Activated T-helper 17 cell treated with anti-CD3 and anti-CD28 coated beads, Interleukin-2, amount 50 U/mL, for 72 hours (primary cell): ENCODE results near the gene LYZL1. TPM values are rescaled to one million over a fixed set of nuclear protein-coding genes. Genes with fewer than 3 reads are reported as not detected.
"Not testable (repeated sequence)": the region's sequence is repeated elsewhere in the genome, so short reads cannot be mapped to it uniquely, and the experiment has no call there.

ENCODE experiments used
- ATAC-seq: fragments of 150-1000 bp; cut with Tn5 transposase; replicated peaks from 2 replicates; pipeline ENCODE4 v1.10.0; 2021; ENCODE audit warnings: mild to moderate bottlenecking, moderate library complexity
- H3K27ac Mint-ChIP-seq: one replicate; pipeline ENCODE4 v1.8.0; 2022; ENCODE audit warnings: mixed read lengths
- H3K27me3 Mint-ChIP-seq: one replicate; pipeline ENCODE4 v1.8.0; 2022; ENCODE audit warnings: mixed read lengths
- H3K36me3 Mint-ChIP-seq: one replicate; pipeline ENCODE4 v1.8.0; 2022; ENCODE audit warnings: low read depth, mild to moderate bottlenecking, mixed read lengths
- H3K4me1 Mint-ChIP-seq: one replicate; pipeline ENCODE4 v1.8.0; 2022; ENCODE audit warnings: mixed read lengths
- H3K4me3 Mint-ChIP-seq: one replicate; pipeline ENCODE4 v1.8.0; 2022; ENCODE audit warnings: mild to moderate bottlenecking, mixed read lengths
- H3K9me3 Mint-ChIP-seq: one replicate; pipeline ENCODE4 v1.8.0; 2022; ENCODE audit warnings: mixed read lengths
- total RNA-seq, 2 donors: library from RNA; stranded (reverse); gene quantifications; one replicate each; pipeline ENCODE4 v1.2.3, GENCODE V29; 2022

The LYZL1 gene
- total RNA-seq, 2 donors from 2014 or later = not detected

GRCh38 chr10:29323367-29323766, 34.5 kb downstream of the LYZL1 start:
- H3K4me3 Mint-ChIP-seq = no peak overlapping the region
- H3K27me3 Mint-ChIP-seq = peaks cover 30% of the 10 kb centered on the region
- ATAC-seq = no peak
- H3K27ac Mint-ChIP-seq = no peak overlapping the region
- no peaks in the 10 kb centered on the region for H3K36me3 Mint-ChIP-seq
- H3K4me1 Mint-ChIP-seq = peaks cover under 1% of the 10 kb centered on the region
- no peaks in the 10 kb centered on the region for H3K9me3 Mint-ChIP-seq

- H3K4me1 Mint-ChIP-seq = no peaks in the 10 kb centered on the region
- H3K36me3 Mint-ChIP-seq = no peaks in the 10 kb centered on the region
- no peaks in the 10 kb centered on the region for H3K9me3 Mint-ChIP-seq
- no peak overlapping the region for H3K4me3 Mint-ChIP-seq
- ATAC-seq = no peak
- peaks cover 31% of the 10 kb centered on the region for H3K27me3 Mint-ChIP-seq
- no peak overlapping the region for H3K27ac Mint-ChIP-seq
Measured at GRCh38 chr10:29324220-29324841, 35.5 kb downstream of the LYZL1 start.

- Mint-ChIP-seq H3K4me3 (no peak overlapping the region), H3K9me3 (no peaks in the 10 kb centered on the region), H3K4me1 (no peaks in the 10 kb centered on the region), H3K27ac (no peak overlapping the region), H3K36me3 (no peaks in the 10 kb centered on the region), H3K27me3 (peaks cover 35% of the 10 kb centered on the region)
- ATAC-seq = no peak
Measured at GRCh38 chr10:29326299-29326698, 37.4 kb downstream of the LYZL1 start.

- Mint-ChIP-seq H3K27ac (no peak overlapping the region), H3K9me3 (no peaks in the 10 kb centered on the region), H3K4me1 (no peaks in the 10 kb centered on the region), H3K36me3 (no peaks in the 10 kb centered on the region), H3K4me3 (no peak overlapping the region), H3K27me3 (peaks cover 32% of the 10 kb centered on the region)
- ATAC-seq = no peak
Measured at GRCh38 chr10:29326886-29327745, 38.2 kb downstream of the LYZL1 start.

- no peaks in the 10 kb centered on the region for H3K4me1 Mint-ChIP-seq
- H3K36me3 Mint-ChIP-seq = no peaks in the 10 kb centered on the region
- H3K4me3 Mint-ChIP-seq = no peak overlapping the region
- no peaks in the 10 kb centered on the region for H3K9me3 Mint-ChIP-seq
- no peak for ATAC-seq
- H3K27me3 Mint-ChIP-seq = peaks cover 34% of the 10 kb centered on the region
- no peak overlapping the region for H3K27ac Mint-ChIP-seq
Measured at GRCh38 chr10:29327746-29328102, 38.9 kb downstream of the LYZL1 start.

- H3K9me3 Mint-ChIP-seq = no peaks in the 10 kb centered on the region
- peaks cover 34% of the 10 kb centered on the region for H3K27me3 Mint-ChIP-seq
- H3K27ac Mint-ChIP-seq = no peak overlapping the region
- ATAC-seq = no peak
- no peaks in the 10 kb centered on the region for H3K4me1 Mint-ChIP-seq
- no peaks in the 10 kb centered on the region for H3K36me3 Mint-ChIP-seq
- no peak overlapping the region for H3K4me3 Mint-ChIP-seq
Measured at GRCh38 chr10:29328983-29329382, 40.1 kb downstream of the LYZL1 start.

GRCh38 chr10:29329420-29329819, 40.5 kb downstream of the LYZL1 start:
- Mint-ChIP-seq H3K4me1 (no peaks in the 10 kb centered on the region), H3K36me3 (no peaks in the 10 kb centered on the region), H3K4me3 (no peak overlapping the region), H3K9me3 (no peaks in the 10 kb centered on the region), H3K27ac (no peak overlapping the region), H3K27me3 (peaks cover 34% of the 10 kb centered on the region)
- ATAC-seq = no peak

GRCh38 chr10:29332061-29332760, 43.3 kb downstream of the LYZL1 start:
- no peaks in the 10 kb centered on the region for H3K36me3 Mint-ChIP-seq
- H3K9me3 Mint-ChIP-seq = no peaks in the 10 kb centered on the region
- no peak overlapping the region for H3K27ac Mint-ChIP-seq
- H3K27me3 Mint-ChIP-seq = peaks cover 34% of the 10 kb centered on the region
- ATAC-seq = no peak
- H3K4me1 Mint-ChIP-seq = no peaks in the 10 kb centered on the region
- H3K4me3 Mint-ChIP-seq = no peak overlapping the region

GRCh38 chr10:29332761-29333148, 43.9 kb downstream of the LYZL1 start:
- ATAC-seq = no peak
- Mint-ChIP-seq H3K36me3 (no peaks in the 10 kb centered on the region), H3K9me3 (no peaks in the 10 kb centered on the region), H3K27ac (no peak overlapping the region), H3K4me1 (no peaks in the 10 kb centered on the region), H3K4me3 (no peak overlapping the region), H3K27me3 (peaks cover 32% of the 10 kb centered on the region)

- not testable (repeated sequence) for H3K36me3 Mint-ChIP-seq, ATAC-seq, H3K27ac Mint-ChIP-seq, H3K4me3 Mint-ChIP-seq, H3K9me3 Mint-ChIP-seq, H3K4me1 Mint-ChIP-seq
- H3K27me3 Mint-ChIP-seq = peaks cover 28% of the 10 kb centered on the region
Measured at GRCh38 chr10:29337526-29337925, 48.7 kb downstream of the LYZL1 start.

- no peaks in the 10 kb centered on the region for H3K9me3 Mint-ChIP-seq
- no peak for ATAC-seq
- peaks cover 32% of the 10 kb centered on the region for H3K27me3 Mint-ChIP-seq
- no peak overlapping the region for H3K27ac Mint-ChIP-seq
- no peaks in the 10 kb centered on the region for H3K4me1 Mint-ChIP-seq
- H3K4me3 Mint-ChIP-seq = no peak overlapping the region
- no peaks in the 10 kb centered on the region for H3K36me3 Mint-ChIP-seq
Measured at GRCh38 chr10:29343607-29344038, 54.8 kb downstream of the LYZL1 start.

GRCh38 chr10:29344073-29344820, 55.4 kb downstream of the LYZL1 start:
- Mint-ChIP-seq H3K27me3 (peaks cover 32% of the 10 kb centered on the region), H3K36me3 (no peaks in the 10 kb centered on the region), H3K9me3 (no peaks in the 10 kb centered on the region), H3K27ac (no peak overlapping the region), H3K4me1 (no peaks in the 10 kb centered on the region), H3K4me3 (no peak overlapping the region)
- no peak for ATAC-seq

- Mint-ChIP-seq H3K9me3 (no peaks in the 10 kb centered on the region), H3K4me3 (no peak overlapping the region), H3K36me3 (no peaks in the 10 kb centered on the region), H3K27me3 (peaks cover 28% of the 10 kb centered on the region), H3K27ac (no peak overlapping the region), H3K4me1 (no peaks in the 10 kb centered on the region)
- no peak for ATAC-seq
Measured at GRCh38 chr10:29345144-29345909, 56.5 kb downstream of the LYZL1 start.

- Mint-ChIP-seq H3K4me3 (no peak overlapping the region), H3K4me1 (no peaks in the 10 kb centered on the region), H3K27ac (no peak overlapping the region), H3K27me3 (peaks cover 27% of the 10 kb centered on the region), H3K36me3 (no peaks in the 10 kb centered on the region), H3K9me3 (no peaks in the 10 kb centered on the region)
- ATAC-seq = no peak
Measured at GRCh38 chr10:29345910-29346209, 57.0 kb downstream of the LYZL1 start.
